HG03558 (cell line): ENCODE measurements around the gene KRT7.
"Not testable (repeated sequence)": the region's sequence is repeated elsewhere in the genome, so short reads cannot be mapped to it uniquely, and the experiment has no call there.

Experiments used
- ATAC-seq: cut with Tn5 transposase; IDR thresholded peaks from one replicate; pipeline ENCODE4 v1.9.1; 2021; ENCODE audit warnings: moderate number of reproducible peaks; ENCODE audit not compliant: unreplicated experiment; ENCODE audit errors: extremely low read depth

The KRT7 gene

GRCh38 chr12:52268212-52268611 is 35.2 kb downstream of the KRT7 start:
- ATAC-seq, result no peak

GRCh38 chr12:52270541-52271070 is 37.6 kb downstream of the KRT7 start:
- no peak for ATAC-seq

DNA sequence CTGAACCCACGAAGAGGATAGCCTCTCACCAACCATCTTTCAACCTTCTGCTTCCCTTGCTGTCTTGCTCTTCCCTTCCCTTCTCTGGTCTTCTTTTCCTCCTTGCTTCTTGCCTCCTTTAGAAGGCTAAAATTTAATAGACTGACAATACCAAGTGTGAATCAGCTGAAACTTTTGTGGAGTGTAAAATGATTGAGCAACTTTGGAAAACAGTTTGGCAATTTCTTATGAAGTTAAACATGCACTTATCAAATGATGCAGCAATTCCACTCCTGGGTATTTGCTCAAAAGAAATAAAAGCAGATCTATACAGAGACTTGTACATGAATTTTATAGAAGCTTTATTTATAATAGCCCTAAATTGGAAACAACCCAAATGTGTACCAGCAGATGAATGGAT is 38.1 kb downstream of the KRT7 start:
- no peak for ATAC-seq

DNA sequence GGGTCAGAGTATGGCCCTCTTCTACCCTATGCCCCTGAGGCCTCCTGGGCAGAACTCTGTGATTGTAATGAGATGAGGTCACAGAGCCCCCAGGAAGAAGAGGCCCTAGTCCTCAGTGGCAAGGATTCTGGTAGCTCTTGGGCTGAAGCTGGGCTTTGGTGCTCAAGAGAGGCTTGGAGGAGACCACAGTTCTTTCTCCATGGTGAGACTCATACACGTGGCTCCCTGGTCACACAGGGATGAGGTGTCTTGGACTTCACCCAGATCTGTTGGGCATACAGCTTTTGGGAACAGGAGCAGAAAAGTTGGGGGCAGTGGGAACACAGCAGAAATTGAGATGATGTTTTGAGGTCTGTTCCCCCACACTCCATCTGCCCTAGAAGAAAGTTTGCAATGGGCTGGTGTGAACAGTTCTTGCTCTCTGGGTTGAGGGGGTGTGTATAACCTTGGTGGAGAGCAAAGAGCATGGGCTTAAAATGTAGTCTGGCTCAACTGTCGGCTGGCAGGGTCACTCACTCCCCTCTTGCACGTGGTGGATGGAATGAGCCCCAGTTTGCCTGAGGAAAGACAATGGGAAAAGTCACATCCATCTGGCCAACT is 41.6 kb downstream of the KRT7 start, which contains the start of gene KRT86:
TSS of gene KRT86 (plus strand) at position 125 of the 600 bp plus-strand sequence. CDS start 27,272 bp downstream, outside the sequence.
- ATAC-seq, result no peak

DNA sequence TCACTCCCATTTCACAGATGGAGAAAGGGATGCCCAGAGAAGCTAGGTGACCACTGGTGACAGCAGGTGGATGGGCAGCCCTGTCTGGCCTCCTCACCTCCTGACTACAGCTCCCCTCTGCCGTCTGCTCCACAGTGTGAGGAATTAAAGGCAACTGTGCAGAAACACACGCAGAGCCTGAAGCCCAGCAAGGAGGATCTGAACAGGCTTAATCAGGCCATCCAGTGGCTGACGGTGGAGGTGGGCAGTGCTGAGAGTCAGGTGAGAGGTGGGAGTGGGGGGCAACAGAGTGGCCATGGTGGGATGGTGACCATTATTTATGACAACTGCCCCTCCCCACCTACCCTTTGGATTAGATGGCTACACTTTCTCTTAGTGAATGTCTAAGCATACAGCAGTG is 42.6 kb downstream of the KRT7 start:
- no peak for ATAC-seq

GRCh38 chr12:52277486-52278245 is 44.6 kb downstream of the KRT7 start:
- ATAC-seq, result no peak

GRCh38 chr12:52278575-52279421 is 45.8 kb downstream of the KRT7 start:
- no peak for ATAC-seq

- ATAC-seq, result no peak
Observed at GRCh38 chr12:52279422-52280318, 46.6 kb downstream of the KRT7 start.

DNA sequence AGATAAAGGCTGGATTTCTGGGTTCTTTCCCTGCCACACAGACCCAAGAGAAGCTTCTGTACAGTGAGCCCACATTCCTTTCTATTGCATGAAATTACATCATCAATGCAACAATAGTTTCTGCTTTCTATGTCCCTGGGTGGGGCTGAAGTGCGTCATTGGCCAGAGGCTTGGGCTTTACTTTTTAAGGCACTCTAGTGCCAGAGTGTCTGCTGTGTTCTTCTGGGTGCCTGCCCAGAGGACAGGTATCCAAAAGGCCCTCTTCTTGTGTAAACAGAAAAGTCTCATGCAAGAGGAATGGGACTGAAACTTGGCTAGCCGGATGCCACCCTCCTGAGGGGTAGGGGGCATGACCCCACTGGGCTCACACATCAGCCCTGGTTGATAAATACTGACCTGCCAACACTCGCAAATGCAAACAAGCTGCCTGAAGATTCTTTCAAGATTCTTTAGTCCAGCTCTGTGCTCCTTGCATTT is 47.3 kb downstream of the KRT7 start:
- no peak for ATAC-seq

- ATAC-seq, result no peak
Observed at GRCh38 chr12:52280796-52281560, 47.9 kb downstream of the KRT7 start.

DNA sequence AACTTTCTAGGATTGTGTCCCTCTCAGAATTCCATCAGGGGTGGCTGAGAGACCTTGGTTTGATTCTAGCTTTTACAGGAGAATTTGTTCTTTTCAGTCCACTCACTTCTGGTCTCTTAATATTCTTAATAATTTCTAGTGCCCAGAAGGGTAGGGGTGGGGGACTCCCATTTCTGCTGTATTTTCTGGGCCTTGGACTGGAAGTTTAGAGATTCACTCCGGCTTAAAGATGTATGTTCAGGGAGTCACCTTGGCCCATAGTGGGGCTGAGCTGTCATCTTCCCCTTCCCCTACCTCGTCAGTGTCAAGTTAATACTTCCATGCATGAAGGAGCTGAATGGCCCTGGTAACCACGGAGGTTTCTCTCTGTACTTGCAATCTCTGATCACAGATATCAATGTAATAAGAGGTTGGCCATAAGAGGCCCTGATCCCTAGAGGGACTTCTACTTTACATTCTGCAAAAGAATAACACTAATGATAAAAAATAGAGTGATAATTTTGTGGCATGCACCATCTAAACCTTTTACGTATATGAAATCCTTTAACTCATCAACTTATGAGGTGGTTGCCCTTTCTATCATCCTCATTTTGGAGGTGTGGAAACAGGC is 51.6 kb downstream of the KRT7 start:
- no peak for ATAC-seq

DNA sequence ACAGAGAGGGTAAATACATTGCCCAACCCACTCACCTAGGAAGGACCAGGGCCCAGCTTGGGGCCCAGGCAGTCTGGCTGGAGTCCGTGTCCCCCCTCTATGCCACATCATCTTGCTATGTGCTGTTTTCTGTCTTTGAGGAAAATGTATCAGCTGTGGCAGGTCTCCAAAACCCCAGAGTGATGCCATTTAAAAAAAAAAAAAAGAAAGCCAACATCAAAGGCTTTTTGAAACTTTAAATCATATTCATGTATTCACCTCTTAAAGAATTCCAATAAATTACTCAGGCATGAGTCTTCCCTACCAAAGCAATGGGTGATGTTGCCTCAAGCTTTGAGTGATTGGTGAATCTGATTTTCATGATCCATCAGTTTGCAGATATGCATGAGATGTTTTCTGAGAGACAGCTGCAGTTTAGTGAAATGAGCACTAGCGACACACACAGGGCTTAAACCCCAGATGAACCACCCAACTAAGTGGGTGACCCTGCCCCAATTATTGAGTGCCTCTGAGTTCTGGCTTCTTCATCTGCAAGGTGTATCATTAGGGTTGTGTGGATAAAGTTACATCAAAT is 52.2 kb downstream of the KRT7 start:
- no peak for ATAC-seq

GRCh38 chr12:52285851-52286530 is 52.9 kb downstream of the KRT7 start:
- ATAC-seq, result no peak

GRCh38 chr12:52286857-52287785 is 54.1 kb downstream of the KRT7 start:
- not testable (repeated sequence) for ATAC-seq

DNA sequence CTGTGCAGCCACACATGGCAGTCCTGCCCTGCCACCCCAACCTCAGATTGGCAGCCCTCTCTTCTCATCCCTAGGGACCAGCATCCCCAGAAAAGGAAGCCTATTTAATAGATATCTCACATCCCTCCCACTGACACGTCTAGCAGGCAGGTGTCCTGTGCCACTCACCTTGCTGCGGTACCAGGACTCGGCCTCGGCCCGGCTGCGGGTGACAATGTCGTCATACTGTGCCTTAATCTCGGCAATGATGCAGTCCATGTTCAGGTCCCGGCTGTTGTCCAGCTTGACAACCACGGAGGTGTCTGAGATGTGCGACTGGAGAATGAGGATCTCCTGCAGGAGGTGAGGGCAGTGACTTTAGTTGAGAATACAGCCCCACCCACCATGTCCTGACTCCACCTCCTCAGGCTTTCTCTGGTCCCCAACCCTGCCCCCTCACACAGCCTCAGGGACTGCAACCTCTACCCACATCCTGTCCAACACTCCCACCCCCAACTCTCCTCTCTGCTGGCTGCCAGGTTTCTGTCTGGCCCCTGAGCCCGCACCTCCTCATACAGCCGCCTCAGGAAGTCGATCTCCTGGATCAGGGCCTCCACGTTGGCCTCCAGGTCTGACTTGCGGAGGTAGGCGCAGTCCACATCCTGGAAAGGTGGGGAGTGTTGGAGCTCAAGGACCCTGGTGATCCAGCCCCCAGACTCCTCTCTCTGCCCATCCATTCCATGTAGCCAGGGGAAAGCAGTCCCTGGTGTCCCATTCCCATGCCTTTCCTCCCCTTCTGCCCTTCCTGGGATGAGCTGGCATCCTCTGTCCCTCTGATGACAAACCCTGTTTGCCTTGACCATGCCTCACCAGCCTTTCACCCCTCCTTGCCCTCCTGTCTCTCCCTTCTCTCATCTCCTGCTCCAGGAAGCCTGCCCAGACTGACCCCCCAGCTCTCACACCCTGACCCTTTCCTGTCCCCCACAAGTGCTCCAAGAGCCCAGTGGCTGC is 55.1 kb downstream of the KRT7 start:
- not testable (repeated sequence) for ATAC-seq
